Endothelial cell of umbilical vein (primary cell): ENCODE results near the gene DRC1. TPM values are rescaled to one million over a fixed set of nuclear protein-coding genes. Genes with fewer than 3 reads are reported as not detected.

Experiments
- BruUV-seq: library from RNA; stranded (reverse); fragments of 400-500 nt; replicated peaks from 2 replicates; lab custom pipeline; 2021; lab: Mats Ljungman, UMichigan
- CTCF ChIA-PET: fragments of 300-600, 350-600 bp; sonication (Branson Sonifier 250); formaldehyde crosslinking; loops from one replicate; lab custom pipeline; 2021; ENCODE audit warnings: antibody characterized with exemption, inconsistent platforms; lab: Charles Lee
- POLR2A ChIA-PET: fragments of 300-600, 350-600 bp; sonication (Branson Sonifier 250); formaldehyde crosslinking; loops from one replicate; lab custom pipeline; 2021; ENCODE audit warnings: antibody characterized with exemption, inconsistent platforms; lab: Charles Lee
- DNase-seq: peaks from one replicate; pipeline ENCODE4 v3.0.0-alpha.2; 2011; ENCODE audit warnings: low read depth, low spot score
- FAIRE-seq: peaks from 2 replicates; lab custom pipeline; 2011; peaks lifted over from hg19 to GRCh38; lab: Jason Lieb, UNC
- H2AFZ ChIP-seq: 2 replicates; pipeline ENCODE4 v1.6.0; 2012; ENCODE audit warnings: low read depth, low read length, control low read depth, inconsistent platforms
- H3K27ac ChIP-seq: 2 replicates; pipeline ENCODE4 v1.5.1; 2011; ENCODE audit warnings: low read depth, mild to moderate bottlenecking, control low read depth, low read length, moderate library complexity; ENCODE audit not compliant: insufficient read depth
- H3K27me3 ChIP-seq, 2 experiments: 2 replicates each; pipeline versions ENCODE4 v1.6.0 to v1.6.1; 2011; ENCODE audit warnings: low read length in 2 of 2, mixed read lengths in 1 of 2; ENCODE audit not compliant: control insufficient read depth in 2 of 2, insufficient read depth in 2 of 2
- H3K36me3 ChIP-seq, 2 experiments: 2 replicates in 1 of 2; 3 replicates in 1 of 2; pipeline ENCODE4 v1.5.1; 2011; ENCODE audit warnings: low read length in 2 of 2, mild to moderate bottlenecking in 1 of 2, moderate library complexity in 1 of 2; ENCODE audit not compliant: control insufficient read depth in 2 of 2, insufficient read depth in 2 of 2; ENCODE audit errors: extremely low read depth in 1 of 2
- H3K4me1 ChIP-seq: 3 replicates; pipeline ENCODE4 v1.5.1; 2011; ENCODE audit warnings: mild to moderate bottlenecking, low read length; ENCODE audit not compliant: control insufficient read depth, insufficient read depth; ENCODE audit errors: extremely low read depth
- H3K4me2 ChIP-seq: 2 replicates; pipeline ENCODE4 v1.6.1; 2011; ENCODE audit warnings: low read length, control low read depth, mixed read lengths; ENCODE audit not compliant: insufficient read depth
- H3K4me3 ChIP-seq, 3 experiments: fragments of 200-600 bp in 1 of 3; sonication (generic), shearing (Covaris generic) in 1 of 3; replicated peaks in 1 of 3; 2 replicates each; pipeline ENCODE4 v1.5.1; 2011 to 2016; ENCODE audit warnings: control low read depth in 3 of 3, low read length in 3 of 3, mild to moderate bottlenecking in 2 of 3, inconsistent platforms in 1 of 3, low read depth in 1 of 3, moderate library complexity in 1 of 3; ENCODE audit not compliant: insufficient read depth in 1 of 3
- H3K79me2 ChIP-seq: 2 replicates; pipeline ENCODE4 v1.6.0; 2012; ENCODE audit warnings: low read length, inconsistent platforms; ENCODE audit not compliant: control insufficient read depth, insufficient read depth
- H3K9ac ChIP-seq: replicated peaks from 2 replicates; pipeline ENCODE3; 2011; ENCODE audit warnings: low read length, control low read depth; ENCODE audit not compliant: insufficient read depth; ENCODE audit errors: extremely low read depth
- H3K9me1 ChIP-seq: replicated peaks from 3 replicates; pipeline ENCODE4 v1.6.0; 2011; ENCODE audit warnings: mild to moderate bottlenecking, low read length; ENCODE audit not compliant: control insufficient read depth, insufficient read depth; ENCODE audit errors: extremely low read depth
- H3K9me3 ChIP-seq: replicated peaks from 2 replicates; pipeline ENCODE4 v1.5.1; 2012; ENCODE audit warnings: low read length, inconsistent platforms; ENCODE audit not compliant: control insufficient read depth, insufficient read depth
- H4K20me1 ChIP-seq: replicated peaks from 2 replicates; pipeline ENCODE3; 2011; ENCODE audit warnings: mild to moderate bottlenecking, low read length; ENCODE audit not compliant: control insufficient read depth, insufficient read depth; ENCODE audit errors: extremely low read depth
- EZH2 ChIP-seq: IDR thresholded peaks from 2 replicates; pipeline ENCODE4 v1.6.1; 2012; ENCODE audit warnings: borderline replicate concordance, low read depth, mild to moderate bottlenecking, moderate library complexity, low read length, inconsistent platforms; ENCODE audit not compliant: severe bottlenecking
- FOS ChIP-seq: IDR thresholded peaks from 2 replicates; pipeline ENCODE4 v1.6.1; 2011; ENCODE audit warnings: mild to moderate bottlenecking, low read length, moderate library complexity, borderline replicate concordance; ENCODE audit not compliant: insufficient read depth
- GATA2 ChIP-seq: IDR thresholded peaks from 2 replicates; pipeline ENCODE4 v1.7.0; 2011; ENCODE audit warnings: low read depth, mild to moderate bottlenecking, moderate library complexity, mixed read lengths, low read length; ENCODE audit not compliant: insufficient read length, insufficient read depth
- JUN ChIP-seq: IDR thresholded peaks from 2 replicates; pipeline ENCODE4 v1.6.1; 2011; ENCODE audit warnings: borderline replicate concordance, low read depth; ENCODE audit not compliant: insufficient read length, insufficient read depth
- MYC ChIP-seq: IDR thresholded peaks from one replicate; pipeline ENCODE4 v1.6.1; 2011; ENCODE audit warnings: mild to moderate bottlenecking, low read depth, low read length
- POLR2A ChIP-seq: IDR thresholded peaks from 2 replicates; pipeline ENCODE4 v1.6.1; 2012; ENCODE audit warnings: low read depth, mild to moderate bottlenecking, control low read depth, low read length
- POLR2AphosphoS5 ChIP-seq: IDR thresholded peaks from 2 replicates; pipeline ENCODE4 v1.6.1; 2012; ENCODE audit warnings: low read depth, mild to moderate bottlenecking, control low read depth, low read length, moderate library complexity; ENCODE audit not compliant: insufficient read depth
- dilution Hi-C: fragments of 300-500 bp; cut with MboI; formaldehyde crosslinking; loops from one replicate; pipeline ENCODE4 v1.15.0; 2019; ENCODE audit warnings: low sequenced_read_pairs; ENCODE audit not compliant: extremely low pct_ligation_motif_present
- intact Hi-C: fragments of 100-400 bp; cut with micrococcal nuclease; formaldehyde crosslinking; loops from one replicate; pipeline ENCODE4 v1.10.0; 2022
- polyA plus RNA-seq, 4 experiments: library from polyadenylated mRNA; depleted of rRNA in 3 of 4; stranded (reverse) in 3 of 4; unstranded in 1 of 4; fragments of >200 nt; gene quantifications; 2 replicates each; pipeline versions ENCODE4 v1.2.1 to v1.2.3, GENCODE V29; 2011 to 2012; ENCODE audit warnings: missing spikeins in 1 of 4
- total RNA-seq: library from RNA; stranded (reverse); gene quantifications from 2 replicates; pipeline ENCODE4 v1.2.3, GENCODE V29; 2021
- TF ChIP-seq, protein P1 (sequence below), 2 donors: IDR thresholded peaks; 1 replicate in 1 of 2; 2 replicates in 1 of 2; pipeline ENCODE4 v1.5.1; 2011; ENCODE audit warnings: low read length in 2 of 2, mild to moderate bottlenecking in 2 of 2, moderate library complexity in 2 of 2, control low read depth in 1 of 2, inconsistent platforms in 1 of 2, low read depth in 1 of 2; ENCODE audit not compliant: insufficient read depth in 1 of 2; ENCODE audit errors: extremely low read depth in 1 of 2

DRC1 gene
- total and polyA plus RNA-seq, 2 donors (not counting 3 experiments of a cell fraction or from before 2014, with no cell fraction given): 0.44 TPM; not detected in 1

DNA sequence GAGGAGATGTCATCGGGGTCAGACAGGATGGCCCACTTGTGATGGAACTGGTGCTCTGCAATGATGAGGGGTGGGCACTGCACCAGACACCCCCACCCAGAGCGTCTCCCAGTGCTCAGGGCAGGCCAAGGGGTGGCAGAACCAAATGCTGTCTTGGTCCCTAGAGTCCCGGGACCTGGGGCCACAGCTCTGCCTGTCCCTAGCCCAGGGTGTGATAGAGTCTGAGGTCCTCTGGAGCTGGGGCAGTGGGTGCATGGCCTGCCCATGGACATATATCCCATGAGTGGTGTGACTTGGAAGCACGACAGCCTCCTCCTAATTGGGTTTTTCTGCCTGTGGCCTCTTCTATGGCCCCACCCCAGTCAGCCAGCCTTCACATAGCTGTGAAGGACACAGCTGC is 82.9 kb downstream of the DRC1 start:
- BruUV-seq: no TSS peak
- H3K9me3 ChIP-seq: no peaks in the 10 kb centered on the region
- no peak for FAIRE-seq

GRCh38 chr2:26485099-26485498 is 83.4 kb downstream of the DRC1 start:
- ChIA-PET POLR2A (no interaction called here), CTCF (no interaction called here)
- no peaks in the 10 kb centered on the region for H3K9me1 ChIP-seq
- no peaks in the 10 kb centered on the region for H3K4me1 ChIP-seq
- no peaks in the 10 kb centered on the region for H3K79me2 ChIP-seq
- H3K9me3 ChIP-seq: no peaks in the 10 kb centered on the region
- no peak overlapping the region for H3K4me2 ChIP-seq
- no peak for FAIRE-seq
- H3K27ac ChIP-seq: no peak overlapping the region
- H3K9ac ChIP-seq: no peak overlapping the region
- H3K36me3 ChIP-seq: no peaks in the 10 kb centered on the region
- intact Hi-C loops (no loop called here), dilution Hi-C loops (no loop called here)
- H3K27me3 ChIP-seq: no peaks in the 10 kb centered on the region
- TF ChIP-seq, protein P1, sequence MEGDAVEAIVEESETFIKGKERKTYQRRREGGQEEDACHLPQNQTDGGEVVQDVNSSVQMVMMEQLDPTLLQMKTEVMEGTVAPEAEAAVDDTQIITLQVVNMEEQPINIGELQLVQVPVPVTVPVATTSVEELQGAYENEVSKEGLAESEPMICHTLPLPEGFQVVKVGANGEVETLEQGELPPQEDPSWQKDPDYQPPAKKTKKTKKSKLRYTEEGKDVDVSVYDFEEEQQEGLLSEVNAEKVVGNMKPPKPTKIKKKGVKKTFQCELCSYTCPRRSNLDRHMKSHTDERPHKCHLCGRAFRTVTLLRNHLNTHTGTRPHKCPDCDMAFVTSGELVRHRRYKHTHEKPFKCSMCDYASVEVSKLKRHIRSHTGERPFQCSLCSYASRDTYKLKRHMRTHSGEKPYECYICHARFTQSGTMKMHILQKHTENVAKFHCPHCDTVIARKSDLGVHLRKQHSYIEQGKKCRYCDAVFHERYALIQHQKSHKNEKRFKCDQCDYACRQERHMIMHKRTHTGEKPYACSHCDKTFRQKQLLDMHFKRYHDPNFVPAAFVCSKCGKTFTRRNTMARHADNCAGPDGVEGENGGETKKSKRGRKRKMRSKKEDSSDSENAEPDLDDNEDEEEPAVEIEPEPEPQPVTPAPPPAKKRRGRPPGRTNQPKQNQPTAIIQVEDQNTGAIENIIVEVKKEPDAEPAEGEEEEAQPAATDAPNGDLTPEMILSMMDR (IDR thresholded peaks at IDR 0.05; ENCODE audit: extremely low read depth in 1 of 2, insufficient read depth in 1 of 2, low read depth in 1 of 2, low read length in 2 of 2): no peak
- TF ChIP-seq EZH2: no peak
- no peak for TF ChIP-seq POLR2A
- no peak for TF ChIP-seq MYC
- TF ChIP-seq POLR2AphosphoS5: no peak
- TF ChIP-seq GATA2: no peak
- no peak for TF ChIP-seq JUN
- H2AFZ ChIP-seq: no peak overlapping the region
- no TSS peak for BruUV-seq
- no peaks in the 10 kb centered on the region for H4K20me1 ChIP-seq
- no peak overlapping the region for H3K4me3 ChIP-seq
- DNase-seq: no peak

More for the DNA sequence above, 82.9 kb downstream of the DRC1 start:
- Histone ChIP-seq H3K27me3 (no peaks in the 10 kb centered on the region), H4K20me1 (no peaks in the 10 kb centered on the region), H3K4me3 (no peak overlapping the region), H3K27ac (no peak overlapping the region), H3K9ac (no peak overlapping the region), H3K9me1 (no peaks in the 10 kb centered on the region), H3K36me3 (no peaks in the 10 kb centered on the region), H2AFZ (no peak overlapping the region), H3K4me1 (no peaks in the 10 kb centered on the region), H3K79me2 (no peaks in the 10 kb centered on the region), H3K4me2 (no peak overlapping the region)
- DNase-seq: no peak
- intact Hi-C loops: no loop called here
- dilution Hi-C loops: no loop called here
- TF ChIP-seq MYC (no peak), FOS (no peak), EZH2 (no peak), POLR2A (no peak)
- ChIA-PET CTCF (no interaction called here), POLR2A (no interaction called here)
